Fibroblast of skin of right biceps (primary cell): ENCODE data around the gene ZNF3.
A peak's percentile ranks its signal among the peaks of the same experiment; 100 is the strongest.

Experiments used
- DNase-seq: peaks from one replicate; pipeline ENCODE4 v3.0.0-alpha.2; 2013

ZNF3 gene

DNA sequence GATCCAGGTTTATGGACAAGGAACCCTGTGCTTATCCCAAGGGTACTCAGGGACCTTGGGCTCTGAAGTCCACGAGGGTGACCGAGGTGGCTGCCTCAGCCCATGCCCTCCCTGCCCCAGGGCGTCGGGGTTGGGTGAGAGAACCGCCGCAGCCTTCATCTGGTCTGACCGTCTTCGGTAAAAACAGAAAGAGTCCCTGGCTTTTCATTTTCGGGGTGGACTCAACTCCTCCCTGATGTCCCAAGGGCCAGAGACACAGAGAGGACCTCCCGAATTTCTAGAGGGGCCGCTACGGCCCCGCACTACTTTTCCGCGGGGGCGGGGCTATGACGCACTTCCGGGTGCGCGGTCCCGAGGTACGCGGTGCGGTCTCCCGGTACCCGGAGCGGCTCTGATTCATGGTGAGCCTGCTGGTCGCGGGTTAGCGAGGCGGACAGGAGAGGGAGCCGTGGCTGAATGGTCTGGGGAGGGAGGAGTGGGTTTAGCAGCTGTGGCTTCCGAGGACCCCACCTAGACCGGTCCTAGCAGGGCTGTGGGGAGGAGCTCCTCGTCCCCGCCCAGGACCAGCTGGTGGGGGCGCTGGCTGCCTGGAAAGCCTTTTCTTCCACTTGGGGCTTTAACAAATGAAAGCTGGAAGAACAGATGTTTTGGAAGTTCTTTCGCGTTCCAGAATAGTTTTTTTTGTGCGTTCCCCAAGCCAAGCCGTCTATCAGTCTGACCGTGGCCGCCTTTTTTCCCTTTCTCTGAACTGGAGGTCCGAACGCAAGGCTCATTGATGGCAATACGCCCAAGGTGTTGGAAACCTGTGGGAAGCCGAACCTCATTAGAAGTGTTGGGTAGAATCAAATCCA lies 31.9 kb downstream of the ZNF3 start, which contains the start of gene ZSCAN21:
ZSCAN21 (plus strand) TSS at position 334 of the 851 bp plus-strand sequence. CDS start 7,233 bp downstream, outside the sequence.
- DNase-seq, result peak; percentile 85

DNA sequence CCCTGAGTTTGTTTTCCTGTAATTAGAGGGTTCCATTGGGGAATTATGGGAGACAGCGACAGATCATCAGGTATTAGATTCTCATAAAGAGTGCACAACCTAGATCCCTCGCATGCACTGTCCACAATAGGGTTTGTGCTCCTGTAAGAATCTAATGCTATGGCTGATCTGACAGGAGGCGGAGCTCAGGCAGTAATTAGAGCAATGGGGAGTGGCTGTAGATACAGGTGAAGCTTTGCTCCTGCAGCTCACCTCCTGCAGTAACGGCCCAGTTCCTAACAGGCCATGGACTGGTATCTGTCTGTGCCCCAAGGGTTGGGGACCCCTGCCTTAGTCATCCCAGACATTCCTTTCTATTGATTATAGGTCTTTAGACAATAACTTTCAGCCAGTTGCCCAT lies 32.8 kb downstream of the ZNF3 start:
- DNase-seq, result no peak

DNA sequence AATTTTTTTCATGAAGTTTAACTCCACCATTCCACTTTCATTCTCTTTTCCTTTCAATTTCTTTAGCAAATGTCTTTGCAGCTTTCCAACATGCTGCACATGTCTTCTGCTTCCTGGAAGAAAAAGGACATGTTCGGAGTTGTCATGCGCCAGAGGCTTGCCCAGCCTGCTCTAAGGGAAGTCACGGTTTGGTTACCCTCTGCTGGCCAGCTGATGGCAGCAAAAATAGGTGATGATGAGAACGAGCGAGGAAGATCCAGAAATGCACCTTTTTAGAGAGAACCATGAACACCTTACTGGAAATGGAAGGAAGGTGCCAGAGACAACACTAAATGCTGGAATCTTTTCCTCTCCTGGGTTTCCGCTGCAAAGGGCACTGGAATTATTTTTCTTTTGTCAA lies 36.8 kb downstream of the ZNF3 start:
- no peak for DNase-seq

DNA sequence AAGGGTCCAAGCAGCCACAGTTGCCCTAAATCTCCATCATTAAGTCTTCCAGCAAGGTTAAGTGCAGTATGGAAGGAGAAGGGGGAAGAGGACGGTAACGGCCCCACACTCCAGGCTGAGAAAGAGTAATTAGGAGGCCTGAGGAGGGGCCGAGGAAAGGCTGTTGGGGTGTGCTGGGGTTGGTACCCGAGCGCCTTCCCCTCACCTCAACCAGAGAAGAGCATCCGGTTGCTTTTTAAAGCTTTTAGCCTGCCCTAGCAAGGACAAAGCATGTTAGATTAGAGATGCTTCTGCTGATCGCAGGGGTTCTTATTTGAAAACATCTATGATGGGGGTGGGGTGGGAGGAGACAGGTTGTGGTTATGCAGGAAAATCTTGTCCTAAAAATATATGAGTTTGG lies 40.9 kb downstream of the ZNF3 start:
- no peak for DNase-seq

DNA sequence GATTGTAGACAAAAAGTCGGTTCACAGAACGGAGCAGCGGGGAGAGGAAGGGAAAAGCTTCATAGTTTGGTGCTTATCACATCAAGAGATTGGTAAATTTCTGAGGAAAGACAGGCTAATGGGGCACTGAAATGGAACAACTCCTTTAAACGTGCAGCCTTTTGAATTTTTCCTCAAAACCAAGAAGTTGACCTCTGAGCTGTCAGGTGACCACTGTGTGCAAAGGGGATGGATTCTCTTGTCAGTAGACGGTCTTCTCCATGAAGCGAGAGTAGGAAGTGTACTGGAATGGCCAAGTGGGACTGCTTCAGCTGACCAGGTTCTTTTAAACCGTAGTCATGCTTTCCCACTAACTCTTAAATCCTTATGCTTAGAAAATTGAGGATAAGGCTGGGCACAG lies 43.2 kb downstream of the ZNF3 start:
- no peak for DNase-seq

DNA sequence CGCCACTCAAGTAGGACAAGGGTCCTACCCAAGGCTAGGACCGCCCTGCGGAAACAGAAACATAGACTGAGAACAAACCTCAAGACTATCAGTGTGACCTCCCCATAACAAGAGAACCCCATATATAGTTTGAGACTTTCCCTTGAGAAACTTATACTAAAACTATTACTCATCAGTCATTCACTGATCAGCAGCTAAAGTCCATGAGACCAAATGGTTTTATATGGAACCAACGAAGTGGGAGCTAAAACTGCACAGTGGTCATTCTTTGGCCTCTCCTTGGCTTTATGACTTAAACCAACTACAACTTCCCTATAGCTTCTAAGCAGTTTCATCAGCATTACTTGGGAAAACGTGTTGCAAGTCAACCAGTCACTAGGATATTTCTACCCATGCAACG lies 45.6 kb downstream of the ZNF3 start:
- no peak for DNase-seq

DNA sequence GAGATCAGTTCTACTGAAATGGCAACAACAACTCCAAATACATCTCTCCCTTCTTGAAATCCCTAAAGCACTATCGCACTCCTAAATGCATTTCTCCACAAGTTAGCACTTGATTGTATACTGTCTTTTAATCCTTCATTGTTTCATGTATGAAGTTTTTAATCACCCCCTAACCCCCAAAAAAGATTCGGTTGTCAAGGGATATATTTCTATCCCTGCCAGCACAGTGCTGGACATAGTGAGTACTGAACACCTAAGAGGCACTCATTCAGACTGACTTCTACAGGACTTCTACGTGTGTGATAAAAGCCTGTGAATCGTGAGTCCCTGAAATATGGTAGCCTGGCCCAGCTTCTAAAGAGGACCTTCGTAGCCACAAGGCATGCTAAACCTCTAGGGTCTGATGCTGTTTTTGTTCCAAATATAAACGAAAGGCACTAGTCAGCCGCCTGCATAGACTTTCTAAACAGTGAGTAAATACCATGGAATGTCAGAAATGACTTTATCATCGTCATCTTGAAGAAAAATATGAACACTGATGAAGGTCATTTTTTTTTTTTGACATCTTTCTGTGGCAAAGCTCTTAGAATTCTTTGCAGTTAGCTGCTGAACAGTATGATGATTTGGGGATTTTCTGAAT lies 46.5 kb downstream of the ZNF3 start:
- peak; percentile 7 for DNase-seq

DNA sequence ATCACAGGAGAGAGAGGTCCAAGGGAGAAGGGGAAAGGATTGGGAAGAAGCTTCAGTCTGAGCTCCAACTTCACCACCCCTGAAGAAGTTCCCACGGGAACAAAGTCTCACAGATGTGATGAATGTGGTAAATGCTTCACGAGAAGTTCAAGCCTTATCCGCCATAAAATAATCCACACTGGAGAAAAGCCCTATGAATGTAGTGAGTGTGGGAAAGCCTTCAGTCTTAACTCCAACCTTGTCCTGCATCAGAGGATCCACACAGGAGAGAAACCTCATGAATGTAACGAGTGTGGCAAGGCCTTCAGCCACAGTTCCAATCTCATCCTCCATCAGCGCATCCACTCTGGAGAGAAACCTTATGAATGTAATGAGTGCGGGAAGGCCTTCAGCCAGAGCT lies 48.0 kb downstream of the ZNF3 start:
- no peak for DNase-seq

DNA sequence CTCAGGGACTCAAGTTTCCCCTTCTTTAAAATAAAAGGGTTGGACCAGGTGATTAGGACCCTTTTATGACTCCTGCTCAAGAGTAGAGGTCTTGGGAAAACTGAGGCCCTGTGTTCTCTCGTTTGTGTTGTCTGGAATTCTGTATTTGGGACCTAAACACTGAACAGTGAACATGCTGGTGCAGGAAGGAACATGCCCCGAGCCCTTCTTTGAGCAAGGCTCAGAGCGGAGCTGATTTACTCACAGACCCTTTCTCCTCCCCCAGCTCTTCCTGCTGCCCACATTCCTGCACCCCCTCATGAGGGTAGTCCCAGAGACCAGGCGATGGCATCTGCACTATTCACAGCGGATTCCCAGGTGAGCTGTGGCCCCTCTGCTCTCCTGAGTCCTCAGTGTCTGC lies 51.9 kb downstream of the ZNF3 start:
- DNase-seq, result no peak

DNA sequence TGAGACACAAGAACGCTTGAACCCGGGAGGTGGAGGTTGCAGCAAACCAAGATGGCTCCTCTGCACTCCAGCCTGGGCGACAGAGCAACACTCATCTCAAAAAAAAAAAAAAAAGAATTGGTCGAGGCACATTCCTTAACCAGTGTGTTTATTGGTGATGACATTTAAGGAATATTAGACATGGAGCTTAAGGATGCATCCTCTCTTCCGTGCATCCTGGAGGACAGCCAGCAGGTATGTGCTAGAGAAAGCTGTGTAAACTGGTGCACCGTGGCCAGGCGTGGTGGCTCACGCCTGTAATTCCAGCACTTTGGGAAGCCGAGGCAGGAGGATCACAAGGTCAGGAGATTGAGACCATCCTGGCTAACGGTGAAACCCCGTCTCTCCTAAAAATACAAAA lies 54.3 kb downstream of the ZNF3 start:
- no peak for DNase-seq

DNA sequence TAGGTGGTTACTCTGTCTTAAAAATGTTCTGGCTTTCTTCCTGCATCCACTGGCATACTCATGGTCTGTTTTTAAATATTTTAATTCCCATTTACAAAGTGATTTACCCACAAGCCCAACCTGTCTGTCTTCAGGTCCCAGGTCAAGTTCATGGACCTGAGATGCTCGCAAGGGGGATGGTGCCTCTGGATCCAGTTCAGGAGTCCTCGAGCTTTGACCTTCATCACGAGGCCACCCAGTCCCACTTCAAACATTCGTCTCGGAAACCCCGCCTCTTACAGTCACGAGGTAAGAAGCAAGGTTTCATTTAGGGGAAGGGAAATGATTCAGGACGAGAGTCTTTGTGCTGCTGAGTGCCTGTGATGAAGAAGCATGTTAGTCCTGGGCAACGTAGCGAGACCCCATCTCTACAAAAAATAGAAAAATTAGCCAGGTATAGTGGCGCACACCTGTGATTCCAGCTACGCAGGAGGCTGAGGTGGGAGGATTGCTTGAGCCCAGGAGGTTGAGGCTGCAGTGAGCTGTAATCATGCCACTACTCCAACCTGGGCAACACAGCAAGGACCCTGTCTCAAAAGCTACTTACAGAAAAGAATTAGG lies 57.4 kb downstream of the ZNF3 start:
- no peak for DNase-seq

DNA sequence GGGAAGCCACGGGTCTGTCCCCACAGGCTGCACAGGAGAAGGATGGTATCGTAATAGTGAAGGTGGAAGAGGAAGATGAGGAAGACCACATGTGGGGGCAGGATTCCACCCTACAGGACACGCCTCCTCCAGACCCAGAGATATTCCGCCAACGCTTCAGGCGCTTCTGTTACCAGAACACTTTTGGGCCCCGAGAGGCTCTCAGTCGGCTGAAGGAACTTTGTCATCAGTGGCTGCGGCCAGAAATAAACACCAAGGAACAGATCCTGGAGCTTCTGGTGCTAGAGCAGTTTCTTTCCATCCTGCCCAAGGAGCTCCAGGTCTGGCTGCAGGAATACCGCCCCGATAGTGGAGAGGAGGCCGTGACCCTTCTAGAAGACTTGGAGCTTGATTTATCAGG lies 58.0 kb downstream of the ZNF3 start:
- no peak for DNase-seq

DNA sequence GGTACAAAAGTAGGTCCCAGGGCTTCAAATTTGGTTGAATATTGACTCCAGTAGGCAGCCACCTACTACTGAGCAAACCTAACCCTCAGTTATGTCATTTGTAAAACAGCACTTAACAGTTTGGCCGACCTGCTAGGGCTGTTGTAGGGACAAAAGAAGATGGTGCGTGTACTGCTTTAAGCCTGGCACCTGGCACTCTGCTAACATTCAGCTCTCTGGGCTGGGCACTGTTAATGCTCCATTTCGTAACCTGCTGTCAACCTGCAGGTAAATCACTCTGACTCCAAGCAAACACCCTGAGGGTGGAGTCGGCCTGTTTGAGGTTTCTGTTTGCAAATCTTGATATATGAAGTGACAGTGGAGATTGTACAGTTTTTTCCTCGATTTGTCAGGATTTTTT lies 58.9 kb downstream of the ZNF3 start:
- no peak for DNase-seq

DNA sequence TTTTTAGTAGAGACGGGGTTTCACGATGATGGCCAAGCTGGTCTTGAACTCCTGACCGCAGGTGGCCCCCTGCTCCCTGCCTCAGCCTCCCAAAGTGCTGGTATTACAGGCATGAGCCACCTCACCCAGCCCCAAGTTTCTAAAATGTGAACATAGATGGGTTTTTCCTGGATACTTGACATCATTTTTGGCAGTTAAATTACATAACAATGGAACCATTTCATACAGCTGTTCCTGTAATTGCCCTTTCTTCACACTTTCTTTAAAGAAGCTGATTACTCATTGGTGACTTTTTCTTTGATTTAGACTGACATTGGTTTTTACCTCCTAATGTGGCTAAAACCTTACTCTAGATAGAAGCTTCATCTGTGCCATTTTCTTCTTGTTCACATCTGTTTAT lies 60.2 kb downstream of the ZNF3 start:
- no peak for DNase-seq
